Activated CD4-positive, alpha-beta memory T cell treated with anti-CD3 and anti-CD28 coated beads for 36 hours (primary cell): ENCODE results near the gene TPM3. TPM values are rescaled to one million over a fixed set of nuclear protein-coding genes. Genes with fewer than 3 reads are reported as not detected.
A peak's percentile ranks its signal among the peaks of the same experiment; 100 is the strongest.

Source experiments
- CTCF ChIA-PET: fragments of 350-600 bp; sonication (Branson Sonifier 250); formaldehyde crosslinking; loops from one replicate; lab custom pipeline; 2021; ENCODE audit warnings: antibody characterized with exemption, inconsistent platforms; lab: Charles Lee
- POLR2A ChIA-PET: fragments of 350-600 bp; sonication (Branson Sonifier 250); formaldehyde crosslinking; loops from one replicate; lab custom pipeline; 2021; ENCODE audit warnings: antibody characterized with exemption; lab: Charles Lee
- DNase-seq: peaks from one replicate; pipeline ENCODE4 v3.0.0-alpha.2; 2020
- H3K27ac Mint-ChIP-seq: one replicate; pipeline ENCODE4 v1.8.0; 2021; ENCODE audit warnings: mixed read lengths
- H3K27me3 Mint-ChIP-seq: one replicate; pipeline ENCODE4 v1.8.0; 2021; ENCODE audit warnings: mixed read lengths
- H3K36me3 Mint-ChIP-seq: one replicate; pipeline ENCODE4 v1.8.0; 2021; ENCODE audit warnings: mixed read lengths
- H3K4me1 Mint-ChIP-seq: one replicate; pipeline ENCODE4 v1.8.0; 2021; ENCODE audit warnings: low read depth, mixed read lengths
- H3K4me3 Mint-ChIP-seq: one replicate; pipeline ENCODE4 v1.8.0; 2021; ENCODE audit warnings: mild to moderate bottlenecking, mixed read lengths
- H3K9me3 Mint-ChIP-seq: one replicate; pipeline ENCODE4 v1.8.0; 2021; ENCODE audit warnings: mixed read lengths
- intact Hi-C: fragments of 100-400 bp; cut with micrococcal nuclease; formaldehyde crosslinking; loops from one replicate; pipeline ENCODE4 v1.15.1; 2023
- total RNA-seq, 2 experiments: library from RNA; stranded (reverse); gene quantifications; one replicate each; pipeline ENCODE4 v1.2.3, GENCODE V29; 2021

Gene TPM3
- total RNA-seq, 2 experiments from 2014 or later = 726 to 736 TPM

DNA sequence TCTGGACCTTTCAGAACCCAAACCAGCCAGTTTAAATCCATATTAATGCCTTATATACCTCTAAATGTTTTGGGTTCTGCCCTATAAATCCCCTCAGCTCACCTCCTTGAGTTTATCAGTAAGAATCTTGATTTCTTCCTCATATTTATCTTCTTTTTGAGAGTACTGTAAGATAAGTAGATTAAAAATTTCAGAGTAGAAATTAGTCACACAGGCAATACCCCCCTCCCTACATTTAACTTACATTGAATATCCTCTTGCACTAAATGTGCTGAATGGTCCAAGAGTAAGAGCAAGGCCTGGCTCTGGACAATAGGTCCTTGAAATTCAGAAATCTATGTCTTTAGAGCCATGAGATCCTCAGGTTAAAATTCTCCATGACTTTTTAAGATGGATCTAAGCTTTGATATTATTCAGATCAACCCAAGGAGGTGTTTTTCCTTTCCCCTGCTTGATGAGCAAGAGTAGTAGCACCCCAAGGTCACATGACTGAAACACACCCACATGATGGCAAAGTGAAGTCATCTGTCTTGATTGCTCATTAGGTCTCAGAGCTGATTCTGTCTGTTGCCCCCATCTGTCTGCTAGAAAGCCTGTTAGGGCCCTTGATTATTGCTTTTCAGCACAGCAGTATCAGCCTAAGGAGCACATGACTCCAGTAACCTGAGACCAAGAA is 21.2 kb downstream of the TPM3 start:
- H3K27me3 Mint-ChIP-seq = no peaks in the 10 kb centered on the region
- intact Hi-C loops = loop anchor here (1.0 kb wide), 2 partner anchors 12 kb away; no protein-coding TSS in a partner anchor
- peak overlapping the region; percentile 78 for H3K27ac Mint-ChIP-seq
- H3K9me3 Mint-ChIP-seq = no peaks in the 10 kb centered on the region
- DNase-seq = peak; percentile 81
- H3K36me3 Mint-ChIP-seq = peaks cover 72% of the 10 kb centered on the region
- peaks cover 55% of the 10 kb centered on the region for H3K4me1 Mint-ChIP-seq
- H3K4me3 Mint-ChIP-seq = peak overlapping the region; percentile 8
- ChIA-PET POLR2A (interaction anchor here (0.6 to 3.0 kb wide), 9 partner anchors 9 to 785 kb away, joined by 3 to 21 read pairs (median 4); partner anchors contain the start of genes HAX1 and RPS27), CTCF (interaction anchor here (0.5 to 2.3 kb wide), 7 partner anchors 11 to 165 kb away, joined by 3 to 9 read pairs (median 3); no protein-coding TSS in a partner anchor)

- no peak overlapping the region for H3K27ac Mint-ChIP-seq
- no peaks in the 10 kb centered on the region for H3K9me3 Mint-ChIP-seq
- H3K27me3 Mint-ChIP-seq = no peaks in the 10 kb centered on the region
- ChIA-PET CTCF (no interaction called here), POLR2A (no interaction called here)
- no peak for DNase-seq
- H3K36me3 Mint-ChIP-seq = peaks cover 83% of the 10 kb centered on the region
- intact Hi-C loops = no loop called here
- peaks cover 57% of the 10 kb centered on the region for H3K4me1 Mint-ChIP-seq
- H3K4me3 Mint-ChIP-seq = no peak overlapping the region
Measured at GRCh38 chr1:154167461-154167860, 24.4 kb downstream of the TPM3 start.

GRCh38 chr1:154166207-154166606 is 25.7 kb downstream of the TPM3 start:
- H3K4me1 Mint-ChIP-seq = peaks cover 53% of the 10 kb centered on the region
- no peak overlapping the region for H3K27ac Mint-ChIP-seq
- no peaks in the 10 kb centered on the region for H3K27me3 Mint-ChIP-seq
- H3K36me3 Mint-ChIP-seq = peaks cover 83% of the 10 kb centered on the region
- no peak for DNase-seq
- ChIA-PET CTCF (no interaction called here), POLR2A (interaction anchor here (0.6 kb wide), 1 partner anchor 848 kb away, joined by 5 read pairs; no protein-coding TSS in a partner anchor)
- H3K4me3 Mint-ChIP-seq = no peak overlapping the region
- intact Hi-C loops = no loop called here
- no peaks in the 10 kb centered on the region for H3K9me3 Mint-ChIP-seq

GRCh38 chr1:154159554-154159953 is 32.3 kb downstream of the TPM3 start:
- CTCF ChIA-PET = interaction anchor here (0.8 to 1.6 kb wide), 3 partner anchors 11 to 30 kb away, joined by 3 to 6 read pairs (median 3); no protein-coding TSS in a partner anchor
- Mint-ChIP-seq H3K4me3 (no peak overlapping the region), H3K36me3 (peaks cover 83% of the 10 kb centered on the region), H3K27me3 (no peaks in the 10 kb centered on the region), H3K27ac (no peak overlapping the region), H3K4me1 (peaks cover 76% of the 10 kb centered on the region), H3K9me3 (peaks cover 4% of the 10 kb centered on the region)
- no peak for DNase-seq
- intact Hi-C loops = loop anchor here (5.0 to 10.0 kb wide), 2 partner anchors 165 to 352 kb away; partner anchors contain the start of gene RPS27
- POLR2A ChIA-PET = interaction anchor here (0.6 to 1.1 kb wide), 3 partner anchors 10 to 57 kb away, joined by 3 to 4 read pairs (median 4); no protein-coding TSS in a partner anchor

- DNase-seq = no peak
Measured at GRCh38 chr1:154158307-154159125, 33.4 kb downstream of the TPM3 start.

DNA sequence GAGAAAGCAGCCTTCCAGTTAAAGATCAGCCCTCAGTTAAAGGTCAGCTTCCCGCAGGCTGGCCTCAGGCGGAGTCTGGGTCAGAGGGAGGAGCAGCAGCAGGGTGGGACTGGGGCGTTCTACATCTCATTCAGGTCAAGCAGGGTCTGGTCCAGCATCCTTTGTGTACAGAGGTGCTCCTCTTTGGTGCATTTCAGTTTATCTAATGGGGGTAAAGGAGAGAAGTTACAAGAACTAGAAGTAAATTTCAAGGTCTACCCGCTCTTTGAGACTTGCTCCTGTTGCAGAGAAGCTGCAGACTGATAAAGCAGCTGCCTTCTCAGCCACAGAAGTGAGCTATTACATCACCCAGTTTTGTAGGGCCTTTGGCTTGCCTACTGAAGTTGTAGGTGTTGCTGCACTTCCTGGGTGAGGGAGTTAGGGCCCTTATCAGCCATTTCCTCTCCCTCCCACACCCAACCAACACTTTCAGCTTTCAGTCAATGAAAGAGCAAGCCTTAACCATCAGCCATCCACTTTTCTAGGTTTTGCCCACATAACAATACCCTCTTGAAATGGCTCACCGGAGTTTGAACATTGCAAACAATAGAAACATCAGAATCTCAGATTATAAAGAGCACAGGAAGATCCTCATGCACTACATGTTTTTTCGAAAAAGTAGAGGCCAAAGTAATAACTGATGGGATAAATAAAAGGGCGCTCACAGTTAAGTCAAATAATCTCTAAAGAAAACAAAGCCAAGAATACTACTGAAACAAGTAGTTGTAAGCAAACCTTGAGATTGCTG is 34.2 kb downstream of the TPM3 start:
- ChIA-PET POLR2A (interaction anchor here (0.5 to 2.4 kb wide), 14 partner anchors 8 to 485 kb away, joined by 3 to 21 read pairs (median 3); partner anchors contain the start of gene RPS27), CTCF (interaction anchor here (0.6 to 2.0 kb wide), 6 partner anchors 11 to 195 kb away, joined by 3 to 9 read pairs (median 3); no protein-coding TSS in a partner anchor)
- Mint-ChIP-seq H3K4me3 (peak overlapping the region; percentile 47), H3K9me3 (peaks cover 4% of the 10 kb centered on the region), H3K27me3 (no peaks in the 10 kb centered on the region), H3K4me1 (peaks cover 69% of the 10 kb centered on the region), H3K27ac (peak overlapping the region; percentile 85), H3K36me3 (peaks cover 68% of the 10 kb centered on the region)
- DNase-seq = peak; percentile 83
- intact Hi-C loops = loop anchor here (1.0 to 10.0 kb wide), 5 partner anchors 9 to 350 kb away; partner anchors contain the start of gene RPS27

More at GRCh38 chr1:154158307-154159125, 33.4 kb downstream of the TPM3 start:
- H3K4me3 Mint-ChIP-seq = peak overlapping the region; percentile 47
- peak overlapping the region; percentile 85 for H3K27ac Mint-ChIP-seq
- H3K36me3 Mint-ChIP-seq = peaks cover 75% of the 10 kb centered on the region
- intact Hi-C loops = loop anchor here (1.0 to 10.0 kb wide), 4 partner anchors 10 to 351 kb away; partner anchors contain the start of gene RPS27
- peaks cover 4% of the 10 kb centered on the region for H3K9me3 Mint-ChIP-seq
- peaks cover 76% of the 10 kb centered on the region for H3K4me1 Mint-ChIP-seq
- H3K27me3 Mint-ChIP-seq = no peaks in the 10 kb centered on the region
- CTCF ChIA-PET = interaction anchor here (0.6 to 2.0 kb wide), 9 partner anchors 12 to 212 kb away, joined by 3 to 9 read pairs (median 3); no protein-coding TSS in a partner anchor
- POLR2A ChIA-PET = interaction anchor here (0.7 to 2.4 kb wide), 12 partner anchors 9 to 251 kb away, joined by 3 to 21 read pairs (median 4); partner anchors contain the start of gene RPS27

DNA sequence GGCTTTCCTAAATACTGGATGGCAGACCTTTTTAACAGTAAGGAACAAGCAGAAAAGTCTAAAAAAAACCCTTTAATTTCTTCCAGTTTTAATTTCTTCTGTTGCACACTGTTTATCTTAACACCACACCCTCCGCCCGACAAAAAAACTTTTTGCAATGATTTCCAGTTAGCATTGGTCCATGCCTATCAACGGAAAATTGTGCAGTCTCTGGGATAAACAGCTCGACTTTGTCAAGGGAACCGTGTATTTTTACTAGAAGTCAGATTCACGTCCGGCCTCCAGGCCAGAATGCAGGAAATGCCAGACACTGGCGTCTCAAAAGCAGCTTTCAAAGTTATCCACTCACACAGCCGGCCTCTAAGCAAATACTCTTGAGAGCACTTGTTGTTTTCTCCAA is 36.6 kb downstream of the TPM3 start:
- no peak overlapping the region for H3K4me3 Mint-ChIP-seq
- no peaks in the 10 kb centered on the region for H3K27me3 Mint-ChIP-seq
- peaks cover 4% of the 10 kb centered on the region for H3K9me3 Mint-ChIP-seq
- H3K36me3 Mint-ChIP-seq = peaks cover 44% of the 10 kb centered on the region
- POLR2A ChIA-PET = no interaction called here
- CTCF ChIA-PET = no interaction called here
- H3K27ac Mint-ChIP-seq = no peak overlapping the region
- no peak for DNase-seq
- peaks cover 50% of the 10 kb centered on the region for H3K4me1 Mint-ChIP-seq
- intact Hi-C loops = loop anchor here (5.0 to 10.0 kb wide), 2 partner anchors 160 to 348 kb away; partner anchors contain the start of gene RPS27

DNA sequence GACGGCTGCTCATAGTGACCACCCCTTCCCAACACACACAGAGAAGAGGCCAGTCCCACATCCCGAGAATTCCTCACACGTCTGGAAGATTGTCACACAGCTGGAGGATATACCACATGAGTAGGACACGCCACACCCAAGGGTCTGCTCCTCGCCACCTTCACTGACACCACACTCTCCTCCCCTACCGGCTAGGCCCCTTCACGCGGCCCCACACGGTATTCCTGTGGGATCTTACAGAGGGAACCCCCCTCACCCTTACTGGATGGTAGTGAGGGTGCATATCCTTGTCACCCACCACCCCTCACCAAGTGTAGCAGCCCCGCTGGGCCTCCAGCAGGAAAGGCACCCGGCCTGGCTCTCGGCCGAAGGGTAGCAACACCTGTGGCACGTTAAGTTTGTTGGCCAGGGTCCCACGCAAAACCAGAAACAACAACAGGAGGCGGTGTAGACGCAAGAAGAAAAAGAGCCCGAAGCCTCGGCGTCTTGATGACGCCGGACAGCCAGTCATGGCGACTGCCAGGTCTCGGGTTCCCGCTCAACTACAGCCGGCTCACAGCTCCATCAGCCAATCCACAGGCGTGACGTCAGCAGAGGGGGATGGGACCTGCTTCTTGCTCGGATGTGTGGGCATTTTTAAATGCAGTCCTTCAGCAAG is 37.2 kb downstream of the TPM3 start, which contains the start of gene NUP210L:
NUP210L (minus strand) TSS at position 540 of the 658 bp plus-strand sequence.
- peaks cover 3% of the 10 kb centered on the region for H3K9me3 Mint-ChIP-seq
- ChIA-PET CTCF (no interaction called here), POLR2A (no interaction called here)
- H3K36me3 Mint-ChIP-seq = peaks cover 39% of the 10 kb centered on the region
- no peak for DNase-seq
- intact Hi-C loops = loop anchor here (5.0 to 10.0 kb wide), 2 partner anchors 160 to 347 kb away; partner anchors contain the start of gene RPS27
- H3K27ac Mint-ChIP-seq = peak within 1 kb of the TSS; percentile 6
- H3K27me3 Mint-ChIP-seq = no peaks in the 10 kb centered on the region
- H3K4me1 Mint-ChIP-seq = peaks cover 45% of the 10 kb centered on the region
- H3K4me3 Mint-ChIP-seq = no peak within 1 kb of the TSS

GRCh38 chr1:154154053-154154452 is 37.8 kb downstream of the TPM3 start:
- Mint-ChIP-seq H3K9me3 (no peaks in the 10 kb centered on the region), H3K27me3 (no peaks in the 10 kb centered on the region), H3K27ac (peak overlapping the region; percentile 6), H3K4me1 (peaks cover 39% of the 10 kb centered on the region), H3K36me3 (peaks cover 33% of the 10 kb centered on the region), H3K4me3 (no peak overlapping the region)
- CTCF ChIA-PET = no interaction called here
- intact Hi-C loops = loop anchor here (10.0 kb wide), 1 partner anchor 159 kb away; the partner anchor contains the start of gene RPS27
- POLR2A ChIA-PET = no interaction called here
- no peak for DNase-seq

DNA sequence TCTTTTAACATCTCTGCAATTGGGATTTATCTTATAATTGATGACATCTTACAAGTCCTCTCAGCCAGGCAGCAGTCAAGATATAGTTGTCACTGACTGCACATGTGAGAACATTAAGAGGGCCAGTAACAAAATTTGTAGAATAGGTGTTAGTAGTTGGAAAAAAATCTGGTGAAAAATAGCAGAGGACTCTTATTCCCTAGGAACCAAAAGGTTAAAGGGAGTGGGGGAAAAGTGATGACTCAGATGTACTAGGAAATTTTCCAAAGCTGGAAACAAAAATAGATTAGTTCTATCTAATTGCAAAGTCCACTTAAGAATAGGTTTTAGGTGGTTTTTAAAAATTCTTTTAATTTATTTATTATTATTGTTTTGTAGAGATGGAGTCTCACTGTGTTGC is 40.6 kb downstream of the TPM3 start:
- Mint-ChIP-seq H3K4me3 (no peak overlapping the region), H3K4me1 (peaks cover 23% of the 10 kb centered on the region), H3K36me3 (peaks cover 10% of the 10 kb centered on the region), H3K27ac (no peak overlapping the region), H3K9me3 (no peaks in the 10 kb centered on the region), H3K27me3 (no peaks in the 10 kb centered on the region)
- intact Hi-C loops = loop anchor here (10.0 kb wide), 1 partner anchor 157 kb away; the partner anchor contains the start of gene RPS27
- POLR2A ChIA-PET = no interaction called here
- CTCF ChIA-PET = no interaction called here
- DNase-seq = no peak
